ENCODE data around the gene TCN2.
"Not testable (repeated sequence)": the region's sequence is repeated elsewhere in the genome, so short reads cannot be mapped to it uniquely, and the experiment has no call there.

TCN2 gene

GRCh38 chr22:30650508-30651116 is 43.6 kb downstream of the TCN2 start:
- no peak for DNase-seq

GRCh38 chr22:30652852-30653251 is 45.9 kb downstream of the TCN2 start:
- DNase-seq, result no peak

GRCh38 chr22:30654361-30654760 is 47.4 kb downstream of the TCN2 start:
- no peak for DNase-seq

- no peak for DNase-seq
These were observed 48.6 kb downstream of the TCN2 start for GRCh38 chr22:30655532-30655931.

GRCh38 chr22:30662040-30662439 is 55.1 kb downstream of the TCN2 start:
- DNase-seq, result no peak

GRCh38 chr22:30664798-30665197 is 57.8 kb downstream of the TCN2 start:
- no peak for DNase-seq

- no peak for DNase-seq
These were observed 58.3 kb downstream of the TCN2 start for GRCh38 chr22:30665266-30665665.

- no peak for DNase-seq
These were observed 58.8 kb downstream of the TCN2 start for GRCh38 chr22:30665786-30666185.

- no peak for DNase-seq
These were observed 60.1 kb downstream of the TCN2 start for GRCh38 chr22:30667107-30667493.

- peak; percentile 92 for DNase-seq
These were observed 60.8 kb downstream of the TCN2 start, which contains the start of gene DUSP18 for GRCh38 chr22:30667494-30668385. TSS of gene DUSP18 (minus strand) at chr22:30667875. CDS start at chr22:30664003, 3,872 bp downstream.

- no peak for DNase-seq
These were observed 61.4 kb downstream of the TCN2 start for GRCh38 chr22:30668386-30668710.

- DNase-seq, result no peak
These were observed 64.1 kb downstream of the TCN2 start for GRCh38 chr22:30671071-30671470.

- DNase-seq, result no peak
These were observed 66.2 kb downstream of the TCN2 start for GRCh38 chr22:30673136-30673535.

- DNase-seq, result no peak
These were observed 67.5 kb downstream of the TCN2 start for GRCh38 chr22:30674482-30674881.

- no peak for DNase-seq
These were observed 68.5 kb downstream of the TCN2 start for GRCh38 chr22:30675436-30675835.

- DNase-seq, result not testable (repeated sequence)
These were observed 69.6 kb downstream of the TCN2 start for GRCh38 chr22:30676565-30676964.

Measured in EL (cell line).